ENCODE results near the gene TCF7L1.

DNA sequence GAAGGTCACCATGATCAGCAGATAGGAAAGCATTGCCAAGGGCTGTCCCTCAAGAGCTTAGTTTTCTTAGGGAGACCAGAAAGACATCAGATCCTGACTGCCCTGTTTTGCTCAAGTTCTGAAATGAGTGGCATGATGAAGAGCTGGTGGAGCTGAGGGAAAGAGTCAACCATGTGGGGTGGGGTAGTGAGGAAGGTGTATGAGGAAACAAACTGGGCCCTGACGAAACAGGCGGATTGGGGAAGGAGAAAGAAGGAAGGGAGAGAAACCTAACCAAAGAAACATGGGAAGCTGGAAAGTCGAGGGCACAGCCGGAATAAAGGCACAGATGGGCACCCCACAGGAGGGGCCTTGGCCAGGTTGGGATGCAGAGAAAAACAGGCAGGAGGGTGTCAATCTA, 186.6 kb downstream of the TCF7L1 start:
- TF ChIP-seq, protein P1, sequence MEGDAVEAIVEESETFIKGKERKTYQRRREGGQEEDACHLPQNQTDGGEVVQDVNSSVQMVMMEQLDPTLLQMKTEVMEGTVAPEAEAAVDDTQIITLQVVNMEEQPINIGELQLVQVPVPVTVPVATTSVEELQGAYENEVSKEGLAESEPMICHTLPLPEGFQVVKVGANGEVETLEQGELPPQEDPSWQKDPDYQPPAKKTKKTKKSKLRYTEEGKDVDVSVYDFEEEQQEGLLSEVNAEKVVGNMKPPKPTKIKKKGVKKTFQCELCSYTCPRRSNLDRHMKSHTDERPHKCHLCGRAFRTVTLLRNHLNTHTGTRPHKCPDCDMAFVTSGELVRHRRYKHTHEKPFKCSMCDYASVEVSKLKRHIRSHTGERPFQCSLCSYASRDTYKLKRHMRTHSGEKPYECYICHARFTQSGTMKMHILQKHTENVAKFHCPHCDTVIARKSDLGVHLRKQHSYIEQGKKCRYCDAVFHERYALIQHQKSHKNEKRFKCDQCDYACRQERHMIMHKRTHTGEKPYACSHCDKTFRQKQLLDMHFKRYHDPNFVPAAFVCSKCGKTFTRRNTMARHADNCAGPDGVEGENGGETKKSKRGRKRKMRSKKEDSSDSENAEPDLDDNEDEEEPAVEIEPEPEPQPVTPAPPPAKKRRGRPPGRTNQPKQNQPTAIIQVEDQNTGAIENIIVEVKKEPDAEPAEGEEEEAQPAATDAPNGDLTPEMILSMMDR (IDR thresholded peaks at IDR 0.05): no peak
- TF ChIP-seq POLR2A (IDR thresholded peaks at IDR 0.05): no peak
